GM19455 (cell line): Measurements from ENCODE around the gene ZDHHC1.

Experiments
- ATAC-seq: cut with Tn5 transposase; IDR thresholded peaks from one replicate; pipeline ENCODE4 v1.9.1; 2021; ENCODE audit not compliant: unreplicated experiment

Gene ZDHHC1

DNA sequence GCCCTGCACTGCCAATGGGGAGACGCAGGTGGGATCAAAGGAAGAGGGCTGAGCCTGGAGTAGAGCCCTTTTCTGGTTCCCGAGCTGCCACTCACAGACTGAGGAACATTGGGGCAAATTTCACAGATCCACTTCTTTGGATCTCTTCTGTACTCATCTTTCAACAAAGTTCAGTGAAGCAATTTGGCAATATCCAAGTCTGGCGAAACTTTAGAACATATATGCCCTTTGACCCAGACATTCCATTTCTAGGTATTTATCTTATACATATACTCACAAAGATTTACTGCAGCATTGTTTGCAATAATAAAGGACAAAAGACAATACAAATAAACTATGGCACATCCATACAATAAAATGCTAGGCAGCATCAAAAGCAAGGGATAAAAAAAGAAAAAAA lies 4.9 kb downstream of the ZDHHC1 start:
- no peak for ATAC-seq

- no peak for ATAC-seq
These were observed 6.6 kb downstream of the ZDHHC1 start for GRCh38 chr16:67409631-67410030.

DNA sequence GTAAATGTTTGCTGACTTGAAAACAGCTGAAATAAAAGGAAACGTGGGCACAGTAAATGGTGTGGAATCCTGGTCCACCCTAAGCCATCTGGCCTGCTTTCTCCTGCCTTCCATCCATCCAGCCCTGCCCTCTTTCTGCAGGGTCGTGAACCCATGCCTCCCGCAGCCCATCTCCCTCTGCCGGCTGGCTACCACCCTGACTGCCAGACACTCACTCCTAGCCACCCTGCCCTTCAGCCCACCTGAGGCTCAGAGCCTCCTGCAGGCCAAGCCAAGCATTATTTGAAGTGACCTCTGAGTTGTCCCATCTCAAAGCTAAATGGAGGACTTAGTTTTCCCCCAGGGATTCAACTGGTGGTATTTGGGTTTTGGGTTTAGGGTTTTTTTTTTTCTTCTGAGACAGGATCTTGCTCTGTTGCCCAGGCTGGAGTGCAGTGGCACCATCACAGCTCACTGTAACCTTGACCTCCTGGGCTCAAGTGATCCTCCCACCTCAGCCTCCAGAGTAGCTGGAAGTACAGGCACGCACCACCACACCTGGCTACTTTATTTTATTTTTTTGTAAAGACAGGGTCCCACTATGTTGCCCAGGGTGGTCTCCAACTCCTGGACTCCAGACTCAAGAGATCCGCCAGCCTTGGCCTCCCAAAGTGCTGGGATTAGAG lies 8.4 kb downstream of the ZDHHC1 start:
- no peak for ATAC-seq

DNA sequence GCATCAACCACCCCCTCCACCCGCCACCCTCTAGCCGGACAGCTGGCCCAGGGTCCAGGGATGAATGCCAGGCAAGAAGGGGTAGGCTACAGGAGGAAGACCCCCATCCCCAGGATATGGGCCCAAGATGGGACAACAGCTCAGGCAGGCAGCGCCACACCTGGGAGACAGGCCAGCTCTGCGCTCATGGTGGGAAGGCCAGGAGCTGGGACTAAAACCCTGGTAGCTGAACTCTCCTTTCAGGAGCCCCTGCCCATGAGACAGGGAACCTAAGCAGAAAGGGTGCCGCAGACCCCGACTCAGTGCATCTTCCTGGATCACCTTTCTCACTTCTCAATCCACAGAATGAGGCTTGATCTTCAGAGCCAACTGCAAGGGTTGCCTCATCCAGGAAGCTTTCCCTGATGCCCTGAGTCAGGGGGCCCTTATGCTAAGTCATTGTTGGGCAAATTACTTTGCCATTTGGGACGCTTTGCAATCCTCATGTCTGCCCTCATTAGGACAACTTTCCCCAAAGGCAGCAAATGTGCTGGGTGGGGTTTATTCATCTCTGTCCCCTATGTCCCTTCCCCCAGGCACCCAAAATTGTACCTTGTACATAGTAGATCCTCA lies 9.0 kb downstream of the ZDHHC1 start:
- no peak for ATAC-seq

DNA sequence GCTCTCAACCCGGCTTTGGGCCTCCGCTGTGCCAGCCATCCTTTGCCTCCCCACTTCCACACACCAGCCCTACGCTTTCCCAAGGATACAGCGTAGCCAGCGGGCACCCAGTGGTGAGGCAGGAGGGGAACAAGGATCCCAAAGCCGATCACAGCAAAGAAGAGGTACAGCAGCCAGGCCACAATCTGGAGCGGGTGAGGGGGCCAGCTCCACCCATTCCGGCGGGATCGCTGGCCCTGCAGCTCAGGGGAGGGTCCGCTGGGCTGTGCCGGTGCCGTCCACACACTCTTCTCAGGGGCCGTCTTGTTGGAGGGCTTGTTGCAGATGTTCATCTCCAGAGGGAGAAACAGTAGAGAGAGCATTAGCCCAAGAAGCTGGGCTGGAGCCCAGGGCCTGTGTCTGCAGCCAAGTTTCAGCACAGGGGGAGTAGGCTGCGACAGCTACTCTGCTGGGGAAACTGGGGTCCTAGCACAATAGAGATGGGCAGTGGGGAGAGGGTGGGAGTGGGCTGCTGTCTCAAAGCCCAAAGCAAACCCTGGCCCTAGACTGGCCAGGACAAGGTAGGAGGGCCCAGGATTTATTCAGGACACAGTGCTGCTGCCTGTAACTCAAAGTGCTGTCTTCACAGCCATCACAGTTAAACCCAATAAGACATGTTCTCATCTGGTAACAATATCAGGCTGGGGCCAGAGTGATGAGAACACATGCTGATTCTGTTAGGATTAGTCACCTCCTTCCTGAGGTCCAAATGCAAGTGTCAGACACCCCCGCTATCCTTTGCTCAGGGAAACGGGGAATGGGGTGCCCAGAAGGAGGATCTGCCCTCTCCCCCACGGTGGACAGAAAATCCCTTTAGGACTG lies 9.9 kb downstream of the ZDHHC1 start:
- no peak for ATAC-seq

DNA sequence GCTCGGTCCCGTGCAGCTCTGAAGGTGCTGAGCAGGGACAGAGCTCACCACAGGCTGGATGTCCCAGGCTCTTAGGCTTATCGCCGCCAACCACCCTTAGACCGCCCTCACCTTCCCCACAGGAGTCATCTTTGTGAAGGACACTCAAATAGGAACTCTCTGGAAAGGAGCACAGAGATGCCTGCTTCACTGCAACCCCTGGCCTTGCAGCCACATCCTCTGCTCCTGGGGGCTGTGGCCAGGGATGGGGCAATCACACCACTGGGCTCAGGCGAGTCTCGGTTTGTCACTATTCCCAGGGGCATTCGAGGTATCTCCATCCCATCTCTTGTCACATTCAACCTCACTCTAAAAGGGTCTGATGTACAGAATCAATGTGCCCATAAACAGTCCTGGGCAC lies 10.9 kb downstream of the ZDHHC1 start:
- ATAC-seq = no peak

DNA sequence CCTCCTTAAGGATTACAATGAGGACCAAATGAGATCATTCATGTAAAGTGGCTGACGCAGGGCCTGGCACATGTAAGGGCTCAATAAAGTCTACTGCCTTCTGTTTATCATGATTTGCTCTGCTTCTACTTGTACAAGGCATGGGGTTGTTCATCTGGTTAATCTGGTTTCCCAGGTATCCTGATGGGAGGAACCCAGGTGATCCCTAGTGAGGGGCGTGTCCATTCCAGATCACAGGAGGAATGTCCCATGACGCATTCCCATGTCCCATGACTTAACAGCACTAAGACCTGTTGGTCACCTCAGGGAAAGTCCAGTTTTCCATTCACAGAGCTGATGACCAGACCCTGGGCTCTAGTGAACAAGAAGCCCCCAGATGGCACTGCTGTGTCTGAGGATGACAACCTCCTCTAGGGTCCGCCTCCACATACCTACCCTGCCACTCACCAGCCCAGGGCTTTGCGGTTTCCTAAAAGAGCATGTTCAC lies 11.5 kb downstream of the ZDHHC1 start:
- ATAC-seq = no peak

DNA sequence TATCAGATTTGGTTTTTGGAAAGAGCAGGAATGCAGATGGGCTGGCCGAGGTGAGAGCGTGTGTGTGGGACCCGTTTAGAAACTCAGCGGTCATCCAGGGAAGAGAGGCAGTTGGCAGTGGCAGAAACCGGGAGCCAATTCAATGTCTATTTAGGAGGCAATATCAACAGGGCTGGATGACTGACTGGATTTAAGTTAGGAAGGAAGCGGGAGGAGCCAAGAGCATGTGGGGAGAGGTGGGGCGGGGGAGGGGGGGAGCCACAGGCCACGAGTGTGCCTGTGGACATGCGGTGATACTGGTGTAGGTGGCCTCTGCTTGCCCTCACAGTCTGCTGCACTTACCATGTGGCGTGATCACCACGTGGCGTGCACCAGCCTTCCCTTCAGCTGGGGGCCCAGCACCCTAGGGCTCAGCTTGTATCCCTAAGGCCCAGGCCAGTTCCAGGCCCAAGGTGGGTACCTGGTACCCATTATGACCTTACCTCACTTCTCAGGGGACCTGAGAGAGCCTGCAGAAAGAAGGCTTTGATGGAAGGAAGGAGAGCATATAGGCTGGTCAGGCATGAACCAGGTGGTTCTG lies 12.2 kb downstream of the ZDHHC1 start:
- ATAC-seq = no peak

- ATAC-seq = no peak
These were observed 15.4 kb downstream of the ZDHHC1 start for GRCh38 chr16:67400901-67401300.

DNA sequence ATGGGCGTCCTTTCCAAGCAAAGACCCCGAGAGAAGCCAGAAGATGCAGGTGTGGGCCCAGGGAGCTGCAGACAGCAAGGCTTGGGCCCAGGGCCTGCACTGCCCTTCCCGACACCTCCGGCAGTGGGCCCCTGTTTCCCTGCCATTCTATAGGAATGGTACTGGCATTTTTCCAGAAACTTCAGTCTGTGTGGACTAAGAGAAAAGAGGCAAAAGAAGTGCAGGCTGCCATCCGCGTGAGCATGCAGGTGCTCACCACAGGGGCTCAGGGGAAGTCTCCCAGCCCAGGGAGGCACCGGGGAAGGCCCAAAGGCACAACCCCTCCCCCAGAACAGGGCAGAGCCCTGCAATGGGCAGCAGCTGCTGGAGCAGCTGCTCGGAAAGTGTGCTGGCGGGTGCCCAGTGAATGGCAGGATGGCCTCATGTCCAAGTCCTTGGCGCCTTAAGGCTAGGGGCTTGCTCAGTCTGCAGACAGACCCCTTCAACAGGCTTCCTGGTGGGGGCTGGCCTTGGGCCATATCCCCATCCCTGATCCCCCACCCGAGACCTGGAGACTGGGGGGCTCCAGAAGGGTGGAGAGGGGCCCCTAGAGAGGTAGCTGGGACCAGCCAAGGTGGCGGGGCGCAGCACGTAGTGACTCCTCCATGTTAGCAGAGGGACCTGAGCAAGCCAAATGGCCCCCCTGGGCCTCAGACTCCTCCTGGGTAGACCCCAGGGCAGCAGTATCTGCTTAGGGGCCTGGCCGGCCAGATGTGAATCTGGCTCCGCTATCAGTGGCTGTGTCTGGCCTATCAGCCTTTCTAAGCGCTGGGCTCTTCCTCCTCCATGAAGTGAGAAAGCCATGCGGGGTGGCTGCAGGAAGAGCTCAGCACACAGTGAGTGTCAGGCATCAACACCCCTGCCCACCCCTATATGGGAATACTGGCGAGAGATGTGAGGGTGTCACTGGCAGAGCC lies 16.2 kb downstream of the ZDHHC1 start:
- ATAC-seq = no peak

DNA sequence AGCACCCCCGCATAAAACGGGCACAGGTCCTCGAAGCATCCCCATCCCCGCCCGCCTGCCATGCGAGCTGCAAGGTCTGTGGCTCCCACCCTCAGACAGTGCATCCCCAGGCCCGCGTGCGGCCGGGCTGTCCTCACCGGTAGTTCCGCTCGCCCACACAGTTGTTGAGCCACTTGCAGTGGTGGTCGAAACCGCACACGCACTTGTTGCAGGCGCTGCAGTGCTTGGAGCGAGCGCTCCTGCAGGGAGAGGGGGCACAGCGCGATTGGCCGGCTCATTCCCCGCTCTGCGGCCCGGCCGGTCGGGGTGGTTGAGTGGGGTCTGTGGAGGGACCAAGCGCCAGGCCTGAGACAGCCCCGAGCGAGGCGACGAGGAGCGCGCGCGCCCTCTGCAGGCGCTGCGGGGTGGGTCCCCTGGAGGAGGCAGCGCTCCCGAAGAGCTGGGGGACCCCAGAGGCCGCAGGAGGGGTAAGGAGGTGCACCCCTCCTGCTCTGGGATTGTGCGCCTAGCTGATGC lies 17.0 kb downstream of the ZDHHC1 start:
- ATAC-seq = no peak

- no peak for ATAC-seq
These were observed 17.6 kb downstream of the ZDHHC1 start for GRCh38 chr16:67398546-67399217.

GRCh38 chr16:67397812-67398545 lies 18.3 kb downstream of the ZDHHC1 start:
- ATAC-seq = no peak

- no peak for ATAC-seq
These were observed 19.1 kb downstream of the ZDHHC1 start for GRCh38 chr16:67397036-67397801.

DNA sequence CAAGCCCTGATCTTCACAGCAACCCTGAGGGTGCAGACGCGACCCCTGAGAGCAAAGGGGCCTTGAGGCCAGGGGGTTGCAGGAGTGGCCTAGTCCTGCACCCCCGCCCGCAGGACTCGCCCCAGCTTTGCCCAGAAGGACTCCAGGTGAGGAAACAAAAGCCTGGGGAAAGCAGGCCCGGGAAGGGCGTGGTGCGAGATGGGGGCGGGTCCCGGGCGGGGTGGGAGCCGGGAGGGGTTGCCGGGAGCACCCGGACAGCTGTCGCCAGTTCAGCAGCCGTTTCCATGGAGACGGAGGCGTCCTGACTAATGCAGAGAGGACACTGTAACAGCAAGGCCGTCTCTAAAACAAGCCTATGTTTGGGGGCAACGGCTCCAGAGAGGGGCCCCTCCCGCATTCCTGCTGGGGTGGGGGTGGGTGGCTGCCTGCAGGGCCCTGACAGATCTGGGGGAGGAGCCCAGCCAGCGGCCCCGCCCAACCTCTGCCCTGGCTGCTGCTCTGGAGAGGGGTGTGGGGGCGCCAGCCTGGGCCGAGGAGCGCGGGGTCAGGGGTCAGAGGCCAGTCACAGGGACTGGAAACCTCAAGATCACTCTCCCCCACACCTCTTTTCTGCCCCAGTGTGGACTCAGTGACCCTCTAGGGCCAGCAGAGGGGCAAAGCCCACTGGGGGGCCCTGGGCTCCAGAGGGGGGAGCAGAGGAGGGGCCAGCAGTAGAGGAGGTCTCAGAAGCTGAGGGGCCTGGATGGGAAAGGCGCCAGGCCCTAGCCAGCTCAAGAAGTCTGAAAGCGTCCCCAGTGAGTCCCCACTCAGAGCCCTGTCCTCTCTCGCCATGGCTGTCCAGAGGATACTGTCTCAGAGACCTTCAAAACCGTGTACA lies 19.9 kb downstream of the ZDHHC1 start:
- ATAC-seq = no peak

DNA sequence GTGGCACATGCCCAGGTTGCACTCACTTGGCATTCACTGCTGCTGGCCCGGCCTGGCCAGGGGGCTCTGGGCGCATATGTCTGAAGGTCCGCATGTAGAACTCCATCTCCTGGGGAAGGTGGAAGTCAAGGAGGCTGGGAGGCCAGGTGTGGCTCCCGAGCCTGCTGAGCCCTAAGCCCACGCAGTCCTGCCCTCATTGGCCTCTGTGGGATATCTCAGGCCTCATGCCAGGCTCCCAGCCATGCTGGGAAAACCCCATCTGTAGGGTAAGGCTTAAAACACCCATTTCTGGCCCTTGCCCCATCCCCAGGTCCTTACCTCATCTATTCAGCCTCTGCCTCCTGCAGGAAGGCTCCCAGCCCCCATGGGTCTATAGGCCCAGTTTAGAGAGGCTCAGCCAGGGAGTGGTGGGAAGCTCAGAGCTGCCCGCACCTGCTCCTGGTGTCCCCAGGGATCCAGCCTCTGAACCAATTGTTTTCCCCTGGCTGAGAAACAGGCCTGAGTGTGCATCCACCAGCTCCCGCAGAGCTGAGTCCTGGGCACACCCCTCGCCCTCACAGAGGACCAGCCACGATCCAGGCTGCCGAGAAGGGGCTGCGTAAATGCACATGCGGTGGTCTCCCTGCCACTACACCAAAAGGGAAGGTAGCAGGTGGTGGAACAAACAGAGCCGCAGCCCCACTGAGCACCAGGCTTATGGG lies 20.7 kb downstream of the ZDHHC1 start:
- ATAC-seq = no peak

DNA sequence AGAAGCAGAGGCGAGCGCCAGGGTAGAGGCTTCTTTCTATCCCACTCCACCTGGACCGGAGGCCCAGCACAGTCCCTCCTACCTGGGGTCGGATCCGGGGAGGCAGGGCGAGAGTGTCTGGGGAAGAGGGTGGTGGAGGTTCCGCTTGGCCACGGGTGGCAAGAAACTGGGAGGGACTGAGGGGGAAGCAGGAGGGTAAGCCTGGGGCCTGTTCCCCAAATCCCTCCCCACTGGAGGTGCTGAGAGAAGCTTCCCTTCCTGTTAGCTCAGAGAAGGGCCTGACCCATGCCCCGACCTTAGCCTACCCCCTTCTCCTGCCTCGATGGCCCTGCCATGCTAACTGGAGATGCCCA lies 21.2 kb downstream of the ZDHHC1 start:
- ATAC-seq = no peak
